Erythroblast (primary cell): ENCODE measurements around the gene KIAA0825.

ENCODE experiments used
- GATA1 ChIP-seq: IDR thresholded peaks from 2 replicates; pipeline ENCODE4 v1.6.1; 2011; ENCODE audit warnings: low read depth, mild to moderate bottlenecking, control low read depth, low read length, moderate library complexity
- POLR2A ChIP-seq: IDR thresholded peaks from 2 replicates; pipeline ENCODE4 v1.6.1; 2011; ENCODE audit warnings: mild to moderate bottlenecking, low read length

- peak; percentile 87 for TF ChIP-seq POLR2A
- TF ChIP-seq GATA1: peak; percentile 43
Measured at GRCh38 chr5:94618029-94618492, 343 bp downstream of the KIAA0825 start.
